Cardiac atrium fibroblast (primary cell): ENCODE data around the gene DRC3. TPM values are rescaled to one million over a fixed set of nuclear protein-coding genes. Genes with fewer than 3 reads are reported as not detected.

Experiments
- total RNA-seq: library from RNA; depleted of rRNA; stranded (reverse); fragments of >200 nt; gene quantifications from 2 replicates; pipeline ENCODE4 v1.2.3, GENCODE V29; 2015

DRC3 gene
- total RNA-seq = 0.65 TPM in 1 of 2 replicates, not detected in the other

DNA sequence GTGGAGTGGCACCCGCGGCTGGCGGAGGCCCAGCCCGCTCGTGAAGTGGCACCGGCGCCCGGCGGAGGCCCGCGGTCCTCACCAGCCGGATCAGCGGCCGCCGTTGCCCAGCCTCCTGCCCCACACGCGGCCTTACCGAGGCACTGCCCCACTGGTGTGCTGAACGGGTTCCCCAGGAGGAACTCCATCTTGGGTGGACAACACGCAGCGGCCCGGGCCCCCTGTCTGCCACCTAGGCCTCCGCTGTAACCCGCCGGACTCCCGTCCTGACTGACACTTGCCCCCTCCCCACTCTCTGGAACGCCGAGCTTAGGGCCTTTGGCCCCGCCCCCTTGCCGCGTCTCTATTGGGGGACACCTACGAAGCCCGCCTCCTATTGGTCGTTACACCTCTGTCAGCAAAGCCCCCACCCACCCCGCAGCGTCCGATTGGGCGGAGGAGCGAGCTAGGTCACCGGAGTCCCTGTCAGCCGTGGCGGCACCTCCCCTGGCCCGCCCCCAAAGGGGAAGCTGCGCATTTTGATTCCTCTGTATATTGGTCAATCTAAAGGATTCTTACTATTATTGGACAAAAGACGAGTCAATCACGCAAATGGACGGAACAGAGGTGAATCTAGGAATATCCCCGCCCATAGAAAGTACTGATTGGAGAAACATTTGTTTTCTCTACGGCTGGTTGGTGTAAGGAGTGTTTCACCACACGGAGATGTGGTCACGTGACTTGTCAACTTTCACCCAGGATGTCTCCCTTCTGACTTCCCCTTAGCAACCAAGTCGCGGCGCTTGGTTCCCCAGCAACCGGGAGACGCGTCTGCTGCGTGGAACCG, at the start of gene DRC3, which contains the start of gene TOM1L2:
Gene DRC3 (plus strand): TSS at position 737 of the 826 bp plus-strand sequence. CDS start 4,737 bp downstream, outside the sequence.
Gene TOM1L2 (minus strand): TSS at position 275 of the 826 bp plus-strand sequence. CDS start 87 bp downstream, at position 188.

GRCh38 chr17:18038861-18039534, 66.3 kb downstream of the DRC3 start, which contains the start of the genes ATPAF2 and GID4:
TSS of gene ATPAF2 (minus strand) at chr17:18039168. CDS start at chr17:18039013, 155 bp downstream.
TSS of gene GID4 (plus strand) at chr17:18039408. CDS start at chr17:18039465, 57 bp downstream.

Other genes with a start within 250 kb of the DRC3 start
- 89.4 and 113 TPM in 2 replicates for gene SREBF1, start 135.9 kb upstream of the DRC3 start, total RNA-seq
- 32.9 and 35.2 TPM in 2 replicates for gene TOM1L2, start 462 bp upstream of the DRC3 start, total RNA-seq
- 17.5 and 32.7 TPM in 2 replicates for gene ATPAF2, start 66.3 kb downstream of the DRC3 start, total RNA-seq
- gene GID4, start 66.5 kb downstream of the DRC3 start, total RNA-seq = 6.0 and 9.2 TPM in 2 replicates
- 36.9 and 45.3 TPM in 2 replicates for gene DRG2, start 115.1 kb downstream of the DRC3 start, total RNA-seq
- gene MYO15A, start 135.9 kb downstream of the DRC3 start, total RNA-seq = 0.49 and 0.72 TPM in 2 replicates
- gene ALKBH5, start 211.0 kb downstream of the DRC3 start, total RNA-seq = 100 and 125 TPM in 2 replicates